Measurements from ENCODE around the gene FRS3. TPM values are rescaled to one million over a fixed set of nuclear protein-coding genes. Genes with fewer than 3 reads are reported as not detected.
A peak's percentile ranks its signal among the peaks of the same experiment; 100 is the strongest.

Gene FRS3
- total RNA-seq, 1 donor from 2014 or later, result 3.1 TPM

DNA sequence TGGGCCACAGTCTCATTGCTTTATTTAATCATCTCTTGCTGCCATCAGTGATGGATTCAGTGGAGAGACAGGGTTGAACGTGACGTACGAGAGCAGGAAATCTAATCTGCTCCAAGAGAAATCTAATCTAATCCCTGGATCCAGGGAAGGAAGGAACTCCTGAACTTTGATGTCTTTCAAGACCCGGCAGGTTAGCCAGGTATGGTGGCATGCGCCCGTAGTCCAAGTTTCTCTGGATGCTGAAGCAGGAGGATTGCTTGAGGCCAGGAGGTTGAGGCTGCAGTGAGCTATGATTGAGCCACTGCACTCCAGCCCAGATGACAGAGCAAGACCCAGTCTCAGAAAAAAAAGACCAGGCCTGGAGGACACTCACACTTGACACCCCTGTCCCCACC lies 21.1 kb downstream of the FRS3 start:
- H3K4me3 ChIP-seq (ENCODE audit: insufficient read depth, low read depth, low read length), result no peak overlapping the region
- H3K27me3 ChIP-seq (ENCODE audit: insufficient read depth, low read length), result peaks cover 9% of the 10 kb centered on the region
- Mint-ChIP-seq H3K4me1 (ENCODE audit: low read depth, unreplicated experiment) (peaks cover 13% of the 10 kb centered on the region), H3K27me3 (ENCODE audit: low read depth, unreplicated experiment) (peaks cover 16% of the 10 kb centered on the region), H3K36me3 (ENCODE audit: low read depth, unreplicated experiment) (no peaks in the 10 kb centered on the region), H3K9me3 (ENCODE audit: unreplicated experiment) (peaks cover 2% of the 10 kb centered on the region), H3K4me3 (ENCODE audit: unreplicated experiment) (no peak overlapping the region), H3K27ac (ENCODE audit: unreplicated experiment) (peak overlapping the region; percentile 53)
- no peak overlapping the region for H2AFZ ChIP-seq (ENCODE audit: low read depth, low read length)
- H3K4me2 ChIP-seq (ENCODE audit: low read length), result no peak overlapping the region
- DNase-seq (ENCODE audit: low read depth), result no peak
- no peak for FAIRE-seq
- no peaks in the 10 kb centered on the region for H4K20me1 ChIP-seq (ENCODE audit: insufficient read depth, low read length)
- no peaks in the 10 kb centered on the region for H3K79me2 ChIP-seq (ENCODE audit: insufficient read depth, low read length)
- no peaks in the 10 kb centered on the region for H3K36me3 ChIP-seq (ENCODE audit: insufficient read depth, low read length)
- no peaks in the 10 kb centered on the region for H3K4me1 ChIP-seq (ENCODE audit: insufficient read depth, low read length)
- no peak overlapping the region for H3K27ac ChIP-seq (ENCODE audit: low read depth, low read length)
- H3K9me3 ChIP-seq (ENCODE audit: insufficient read depth, low read depth, low read length), result no peaks in the 10 kb centered on the region
- TF ChIP-seq, protein P1, sequence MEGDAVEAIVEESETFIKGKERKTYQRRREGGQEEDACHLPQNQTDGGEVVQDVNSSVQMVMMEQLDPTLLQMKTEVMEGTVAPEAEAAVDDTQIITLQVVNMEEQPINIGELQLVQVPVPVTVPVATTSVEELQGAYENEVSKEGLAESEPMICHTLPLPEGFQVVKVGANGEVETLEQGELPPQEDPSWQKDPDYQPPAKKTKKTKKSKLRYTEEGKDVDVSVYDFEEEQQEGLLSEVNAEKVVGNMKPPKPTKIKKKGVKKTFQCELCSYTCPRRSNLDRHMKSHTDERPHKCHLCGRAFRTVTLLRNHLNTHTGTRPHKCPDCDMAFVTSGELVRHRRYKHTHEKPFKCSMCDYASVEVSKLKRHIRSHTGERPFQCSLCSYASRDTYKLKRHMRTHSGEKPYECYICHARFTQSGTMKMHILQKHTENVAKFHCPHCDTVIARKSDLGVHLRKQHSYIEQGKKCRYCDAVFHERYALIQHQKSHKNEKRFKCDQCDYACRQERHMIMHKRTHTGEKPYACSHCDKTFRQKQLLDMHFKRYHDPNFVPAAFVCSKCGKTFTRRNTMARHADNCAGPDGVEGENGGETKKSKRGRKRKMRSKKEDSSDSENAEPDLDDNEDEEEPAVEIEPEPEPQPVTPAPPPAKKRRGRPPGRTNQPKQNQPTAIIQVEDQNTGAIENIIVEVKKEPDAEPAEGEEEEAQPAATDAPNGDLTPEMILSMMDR (IDR thresholded peaks at IDR 0.05; ENCODE audit: insufficient read depth, low read depth, low read length), result no peak
- no peak for TF ChIP-seq EZH2 (IDR thresholded peaks at IDR 0.05; ENCODE audit: insufficient read depth, low read length)
- H3K9ac ChIP-seq (ENCODE audit: low read length), result no peak overlapping the region

GRCh38 chr6:41757931-41758640 lies 21.6 kb downstream of the FRS3 start:
- Histone ChIP-seq H3K9me3 (ENCODE audit: insufficient read depth, low read depth, low read length) (no peaks in the 10 kb centered on the region), H3K4me1 (ENCODE audit: insufficient read depth, low read length) (no peaks in the 10 kb centered on the region), H3K4me2 (ENCODE audit: low read length) (no peak overlapping the region), H3K79me2 (ENCODE audit: insufficient read depth, low read length) (no peaks in the 10 kb centered on the region), H3K36me3 (ENCODE audit: insufficient read depth, low read length) (no peaks in the 10 kb centered on the region), H3K27ac (ENCODE audit: low read depth, low read length) (no peak overlapping the region), H2AFZ (ENCODE audit: low read depth, low read length) (no peak overlapping the region), H3K27me3 (ENCODE audit: insufficient read depth, low read length) (peaks cover 13% of the 10 kb centered on the region), H3K9ac (ENCODE audit: low read length) (no peak overlapping the region), H3K4me3 (ENCODE audit: insufficient read depth, low read depth, low read length) (no peak overlapping the region), H4K20me1 (ENCODE audit: insufficient read depth, low read length) (no peaks in the 10 kb centered on the region)
- DNase-seq (ENCODE audit: low read depth), result peak; percentile 25
- Mint-ChIP-seq H3K4me3 (ENCODE audit: unreplicated experiment) (no peak overlapping the region), H3K4me1 (ENCODE audit: low read depth, unreplicated experiment) (peaks cover 13% of the 10 kb centered on the region), H3K36me3 (ENCODE audit: low read depth, unreplicated experiment) (no peaks in the 10 kb centered on the region), H3K9me3 (ENCODE audit: unreplicated experiment) (peaks cover 2% of the 10 kb centered on the region), H3K27ac (ENCODE audit: unreplicated experiment) (peak overlapping the region; percentile 53), H3K27me3 (ENCODE audit: low read depth, unreplicated experiment) (peaks cover 17% of the 10 kb centered on the region)
- no peak for FAIRE-seq
- TF ChIP-seq EZH2 (IDR thresholded peaks at IDR 0.05; ENCODE audit: insufficient read depth, low read length), result no peak
- TF ChIP-seq, protein P1 (IDR thresholded peaks at IDR 0.05; ENCODE audit: insufficient read depth, low read depth, low read length), result no peak

DNA sequence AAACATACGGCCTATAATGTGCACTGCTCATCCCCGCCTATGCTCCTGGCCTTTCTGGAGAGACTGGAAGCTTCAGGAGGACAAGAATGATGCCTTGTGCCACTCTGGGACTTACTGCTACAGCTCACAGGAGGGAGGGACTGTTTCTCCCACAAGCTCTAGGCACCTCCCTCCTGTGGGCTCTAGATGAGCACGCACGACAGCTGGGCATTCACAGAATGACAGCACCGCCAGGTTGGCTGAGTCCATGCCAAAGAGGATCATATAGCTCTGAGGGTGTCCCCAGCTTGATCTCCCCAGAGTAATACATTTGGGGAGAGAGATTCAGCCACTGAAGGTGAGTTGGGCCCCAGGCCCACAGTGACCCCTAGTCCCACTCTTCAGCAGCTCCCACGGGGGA lies 22.4 kb downstream of the FRS3 start:
- Histone ChIP-seq H3K27me3 (ENCODE audit: insufficient read depth, low read length) (peaks cover 13% of the 10 kb centered on the region), H3K9ac (ENCODE audit: low read length) (no peak overlapping the region), H3K36me3 (ENCODE audit: insufficient read depth, low read length) (no peaks in the 10 kb centered on the region), H3K27ac (ENCODE audit: low read depth, low read length) (no peak overlapping the region), H3K4me3 (ENCODE audit: insufficient read depth, low read depth, low read length) (no peak overlapping the region), H2AFZ (ENCODE audit: low read depth, low read length) (no peak overlapping the region), H4K20me1 (ENCODE audit: insufficient read depth, low read length) (no peaks in the 10 kb centered on the region), H3K79me2 (ENCODE audit: insufficient read depth, low read length) (no peaks in the 10 kb centered on the region), H3K4me2 (ENCODE audit: low read length) (no peak overlapping the region), H3K4me1 (ENCODE audit: insufficient read depth, low read length) (no peaks in the 10 kb centered on the region), H3K9me3 (ENCODE audit: insufficient read depth, low read depth, low read length) (no peaks in the 10 kb centered on the region)
- Mint-ChIP-seq H3K4me3 (ENCODE audit: unreplicated experiment) (no peak overlapping the region), H3K4me1 (ENCODE audit: low read depth, unreplicated experiment) (peaks cover 13% of the 10 kb centered on the region), H3K36me3 (ENCODE audit: low read depth, unreplicated experiment) (no peaks in the 10 kb centered on the region), H3K27me3 (ENCODE audit: low read depth, unreplicated experiment) (peaks cover 13% of the 10 kb centered on the region), H3K27ac (ENCODE audit: unreplicated experiment) (no peak overlapping the region), H3K9me3 (ENCODE audit: unreplicated experiment) (no peaks in the 10 kb centered on the region)
- TF ChIP-seq, protein P1 (IDR thresholded peaks at IDR 0.05; ENCODE audit: insufficient read depth, low read depth, low read length), result no peak
- TF ChIP-seq EZH2 (IDR thresholded peaks at IDR 0.05; ENCODE audit: insufficient read depth, low read length), result no peak
- FAIRE-seq, result no peak
- DNase-seq (ENCODE audit: low read depth), result no peak
